IPS DF 6.9 (cell line): ENCODE measurements around the gene DNM3.

Experiments
- DNase-seq: peaks from one replicate; pipeline ENCODE4 v3.0.0-alpha.2; 2013; ENCODE audit warnings: low read depth, low spot score
- H3K27ac ChIP-seq: one replicate; pipeline ENCODE4 v1.5.1; 2013; ENCODE audit warnings: low read length, control low read depth
- H3K27me3 ChIP-seq: 2 replicates; pipeline ENCODE4 v1.6.1; 2013; ENCODE audit warnings: mild to moderate bottlenecking, low read length; ENCODE audit not compliant: control insufficient read depth, insufficient read depth
- H3K36me3 ChIP-seq: 2 replicates; pipeline ENCODE4 v1.6.1; 2013; ENCODE audit warnings: low read length; ENCODE audit not compliant: control insufficient read depth, insufficient read depth
- H3K4me1 ChIP-seq: 2 replicates; pipeline ENCODE4 v1.6.1; 2013; ENCODE audit warnings: low read length; ENCODE audit not compliant: control insufficient read depth, insufficient read depth
- H3K4me3 ChIP-seq: 2 replicates; pipeline ENCODE4 v1.5.1; 2013; ENCODE audit warnings: mild to moderate bottlenecking, low read length
- H3K9me3 ChIP-seq: 2 replicates; pipeline ENCODE4 v1.6.1; 2013; ENCODE audit warnings: low read length, inconsistent platforms; ENCODE audit not compliant: control insufficient read depth, insufficient read depth
- WGBS: extraction: QIAGEN DNeasy Blood & Tissue Kit; methylation state at CpG from one replicate; pipeline ENCODE4 v1.1.7; 2013; ENCODE audit warnings: mixed read lengths, missing lambda C conversion rate; ENCODE audit not compliant: insufficient read length, insufficient coverage; 5-methylcytosine and 5-hydroxymethylcytosine counted together

Gene DNM3

GRCh38 chr1:171896936-171897703 is 55.8 kb downstream of the DNM3 start:
- no peak for DNase-seq
- H3K27ac ChIP-seq, result no peak overlapping the region
- no peaks in the 10 kb centered on the region for H3K4me1 ChIP-seq
- no peaks in the 10 kb centered on the region for H3K27me3 ChIP-seq
- H3K9me3 ChIP-seq, result no peaks in the 10 kb centered on the region
- no peak overlapping the region for H3K4me3 ChIP-seq
- WGBS, result no CpG with 5 or more reads among the region's 2 CpGs
- H3K36me3 ChIP-seq, result no peaks in the 10 kb centered on the region

- Histone ChIP-seq H3K27me3 (no peaks in the 10 kb centered on the region), H3K36me3 (no peaks in the 10 kb centered on the region), H3K4me1 (no peaks in the 10 kb centered on the region), H3K4me3 (no peak overlapping the region), H3K9me3 (no peaks in the 10 kb centered on the region), H3K27ac (no peak overlapping the region)
- WGBS, result no CpG with 5 or more reads among the region's 9 CpGs
- no peak for DNase-seq
These were observed 57.6 kb downstream of the DNM3 start for GRCh38 chr1:171898941-171899340.

- H3K4me1 ChIP-seq, result no peaks in the 10 kb centered on the region
- no peak for DNase-seq
- no peak overlapping the region for H3K4me3 ChIP-seq
- no CpG with 5 or more reads among the region's 5 CpGs for WGBS
- H3K9me3 ChIP-seq, result no peaks in the 10 kb centered on the region
- no peak overlapping the region for H3K27ac ChIP-seq
- H3K36me3 ChIP-seq, result no peaks in the 10 kb centered on the region
- H3K27me3 ChIP-seq, result no peaks in the 10 kb centered on the region
These were observed 58.5 kb downstream of the DNM3 start for GRCh38 chr1:171899838-171900237.

- no peaks in the 10 kb centered on the region for H3K36me3 ChIP-seq
- H3K4me3 ChIP-seq, result no peak overlapping the region
- no CpG with 5 or more reads among the region's 7 CpGs for WGBS
These were observed 59.9 kb downstream of the DNM3 start for GRCh38 chr1:171901245-171901644.

GRCh38 chr1:171902527-171902926 is 61.2 kb downstream of the DNM3 start:
- H3K4me3 ChIP-seq, result no peak overlapping the region
- no peaks in the 10 kb centered on the region for H3K9me3 ChIP-seq
- H3K36me3 ChIP-seq, result no peaks in the 10 kb centered on the region
- H3K27ac ChIP-seq, result no peak overlapping the region
- no CpG with 5 or more reads among the region's 3 CpGs for WGBS
- no peaks in the 10 kb centered on the region for H3K27me3 ChIP-seq
- peaks cover 1% of the 10 kb centered on the region; the same call in 1 of the 2 replicates for H3K4me1 ChIP-seq
- no peak for DNase-seq

More at GRCh38 chr1:171901245-171901644, 59.9 kb downstream of the DNM3 start:
- H3K4me1 ChIP-seq, result no peaks in the 10 kb centered on the region
- H3K27me3 ChIP-seq, result no peaks in the 10 kb centered on the region
- no peaks in the 10 kb centered on the region for H3K9me3 ChIP-seq
- no peak overlapping the region for H3K27ac ChIP-seq
- DNase-seq, result no peak

- Histone ChIP-seq H3K4me1 (peaks cover 1% of the 10 kb centered on the region; the same call in 1 of the 2 replicates), H3K36me3 (no peaks in the 10 kb centered on the region), H3K4me3 (no peak overlapping the region), H3K27me3 (no peaks in the 10 kb centered on the region), H3K27ac (no peak overlapping the region), H3K9me3 (no peaks in the 10 kb centered on the region)
- no peak for DNase-seq
- no CpG with 5 or more reads among the region's 5 CpGs for WGBS
These were observed 63.6 kb downstream of the DNM3 start for GRCh38 chr1:171904778-171905450.

- Histone ChIP-seq H3K27ac (no peak overlapping the region), H3K36me3 (no peaks in the 10 kb centered on the region), H3K9me3 (no peaks in the 10 kb centered on the region), H3K27me3 (no peaks in the 10 kb centered on the region), H3K4me1 (peaks cover 1% of the 10 kb centered on the region; the same call in 1 of the 2 replicates), H3K4me3 (no peak overlapping the region)
- WGBS, result no CpG with 5 or more reads among the region's 5 CpGs
- DNase-seq, result no peak
These were observed 68.4 kb downstream of the DNM3 start for GRCh38 chr1:171909711-171910110.

GRCh38 chr1:171910786-171911185 is 69.5 kb downstream of the DNM3 start:
- Histone ChIP-seq H3K4me3 (no peak overlapping the region), H3K36me3 (no peaks in the 10 kb centered on the region), H3K27ac (no peak overlapping the region), H3K4me1 (peaks cover 1% of the 10 kb centered on the region; the same call in 1 of the 2 replicates), H3K9me3 (no peaks in the 10 kb centered on the region), H3K27me3 (no peaks in the 10 kb centered on the region)
- no peak for DNase-seq
- no CpG with 5 or more reads among the region's 2 CpGs for WGBS

- no CpG with 5 or more reads among the region's 8 CpGs for WGBS
- Histone ChIP-seq H3K27ac (no peak overlapping the region), H3K27me3 (no peaks in the 10 kb centered on the region), H3K36me3 (no peaks in the 10 kb centered on the region), H3K4me3 (no peak overlapping the region), H3K9me3 (no peaks in the 10 kb centered on the region), H3K4me1 (peaks cover 1% of the 10 kb centered on the region; the same call in 1 of the 2 replicates)
- no peak for DNase-seq
These were observed 70.2 kb downstream of the DNM3 start for GRCh38 chr1:171911506-171911905.

GRCh38 chr1:171912509-171913175 is 71.3 kb downstream of the DNM3 start:
- Histone ChIP-seq H3K27me3 (no peaks in the 10 kb centered on the region), H3K36me3 (no peaks in the 10 kb centered on the region), H3K4me1 (peaks cover 2% of the 10 kb centered on the region; the same call in 1 of the 2 replicates), H3K9me3 (no peaks in the 10 kb centered on the region), H3K4me3 (no peak overlapping the region), H3K27ac (no peak overlapping the region)
- WGBS, result no CpG with 5 or more reads among the region's 2 CpGs
- no peak for DNase-seq
